Measurements from ENCODE around the gene RASGRP4. TPM values are rescaled to one million over a fixed set of nuclear protein-coding genes. Genes with fewer than 3 reads are reported as not detected.
"Not testable (repeated sequence)": the region's sequence is repeated elsewhere in the genome, so short reads cannot be mapped to it uniquely, and the experiment has no call there.

RASGRP4 gene
- total RNA-seq, 1 experiment from 2014 or later: not detected

DNA sequence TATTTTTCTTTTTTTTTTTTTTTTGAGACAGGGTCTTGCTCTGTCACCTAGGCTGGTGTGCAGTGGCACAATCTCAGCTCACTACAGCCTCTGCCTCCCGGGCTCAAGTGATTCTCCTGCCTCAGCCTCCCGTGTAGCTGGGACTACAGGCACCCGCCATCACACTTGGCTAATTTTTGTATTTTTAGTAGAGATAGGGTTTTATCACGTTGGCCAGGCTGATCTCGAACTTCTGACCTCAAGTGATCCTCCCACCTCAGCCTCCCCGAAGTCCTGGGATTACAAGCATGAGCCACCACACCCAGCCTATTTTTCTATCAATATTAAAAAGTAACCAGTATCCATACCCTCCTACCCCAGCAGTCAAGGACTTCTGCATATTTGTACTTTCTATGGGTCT, 15.6 kb downstream of the RASGRP4 start:
- H3K9ac ChIP-seq (ENCODE audit: low read length); intact Hi-C loops (cut with micrococcal nuclease); DNase-seq (ENCODE audit: low read depth, low spot score); H4K20me1 ChIP-seq (ENCODE audit: insufficient read depth); H3K36me3 ChIP-seq (ENCODE audit: control insufficient read depth in 1 of 2, insufficient read depth in 2 of 2, low read length in 2 of 2); H2AFZ ChIP-seq (ENCODE audit: low read depth, low read length, poor library complexity, severe bottlenecking); BruUV-seq (replicated peaks); ATAC-seq; H3K9me3 ChIP-seq (ENCODE audit: control insufficient read depth in 1 of 2, insufficient read depth in 1 of 2, low read depth in 1 of 2, low read length in 2 of 2); H3K79me2 ChIP-seq (ENCODE audit: insufficient read depth, low read length); H3K4me3 ChIP-seq (replicated peaks in 1 of 2; ENCODE audit: low read depth in 1 of 2, low read length in 2 of 2); H3K27me3 ChIP-seq (ENCODE audit: insufficient read depth, low read length); H3K9me2 ChIP-seq (ENCODE audit: insufficient read depth); RAD21 ChIA-PET (ENCODE audit: low non-redundant PET in 1 of 2, low total read pairs in 2 of 2, uncharacterized antibody in 2 of 2, unreplicated experiment in 2 of 2); CTCF ChIA-PET; H3K4me2 ChIP-seq (ENCODE audit: low read length); H3K27ac ChIP-seq (ENCODE audit: low read depth, low read length): not testable (repeated sequence)
- peaks cover 2 to 12% of the 10 kb centered on the region in 2 experiments; a peak in 3 of 4 replicates for H3K4me1 ChIP-seq (ENCODE audit: control insufficient read depth in 1 of 2, insufficient read depth in 2 of 2, low read length in 2 of 2)
- POLR2A ChIA-PET: interaction anchor here (0.8 kb wide), 1 partner anchor 10 kb away, joined by 4 read pairs; no protein-coding TSS in a partner anchor

DNA sequence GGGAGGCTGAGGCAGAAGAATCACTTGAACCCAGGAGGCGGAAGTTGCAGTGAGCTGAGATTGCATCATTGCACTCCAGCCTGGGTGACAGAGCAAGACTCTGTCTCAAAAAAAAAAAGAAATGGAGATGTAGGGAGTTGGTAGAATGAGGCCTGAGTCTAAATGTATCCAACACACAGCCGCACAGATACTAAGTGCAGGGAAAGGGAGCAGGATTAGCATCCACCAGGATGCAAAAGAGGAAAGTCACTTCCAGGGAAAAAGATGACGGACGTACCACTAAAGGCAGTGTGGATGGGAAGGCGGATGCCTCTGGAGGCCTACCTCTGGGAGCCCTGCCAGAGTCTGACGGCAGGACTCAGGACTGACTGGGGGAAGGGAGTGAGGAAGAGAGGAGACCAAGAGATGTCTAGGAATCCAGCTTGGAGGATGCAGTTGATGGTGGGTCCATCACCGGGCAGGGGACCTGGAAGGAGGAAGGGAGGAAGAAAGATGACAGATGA, 16.3 kb downstream of the RASGRP4 start:
- H3K27ac ChIP-seq (ENCODE audit: low read depth, low read length): no peak overlapping the region
- no peaks in the 10 kb centered on the region for H3K79me2 ChIP-seq (ENCODE audit: insufficient read depth, low read length)
- H3K4me1 ChIP-seq (ENCODE audit: control insufficient read depth in 1 of 2, insufficient read depth in 2 of 2, low read length in 2 of 2): peaks cover 2 to 12% of the 10 kb centered on the region in 2 experiments; a peak in 3 of 4 replicates
- BruUV-seq (replicated peaks): no TSS peak
- TF ChIP-seq, protein P1, sequence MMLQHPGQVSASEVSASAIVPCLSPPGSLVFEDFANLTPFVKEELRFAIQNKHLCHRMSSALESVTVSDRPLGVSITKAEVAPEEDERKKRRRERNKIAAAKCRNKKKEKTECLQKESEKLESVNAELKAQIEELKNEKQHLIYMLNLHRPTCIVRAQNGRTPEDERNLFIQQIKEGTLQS (IDR thresholded peaks at IDR 0.05): no peak
- TF ChIP-seq SRF (IDR thresholded peaks at IDR 0.05; ENCODE audit: low read depth) (no peak), YY1 (IDR thresholded peaks at IDR 0.05; ENCODE audit: extremely low read depth, insufficient replicate concordance, low read depth, low read length) (no peak), POLR2AphosphoS5 (IDR thresholded peaks at IDR 0.05; ENCODE audit: low read depth, low read length) (no peak), FOSL1 (IDR thresholded peaks at IDR 0.05; ENCODE audit: low read depth) (no peak), ZNF274 (IDR thresholded peaks at IDR 0.05; ENCODE audit: low read depth, low read length) (no peak), EZH2 (IDR thresholded peaks at IDR 0.05) (no peak), EZH2phosphoT487 (IDR thresholded peaks at IDR 0.05; ENCODE audit: borderline replicate concordance) (no peak), JUND (IDR thresholded peaks at IDR 0.05) (no peak), ELF1 (IDR thresholded peaks at IDR 0.05; ENCODE audit: borderline replicate concordance, low read depth) (no peak), EGR1 (IDR thresholded peaks at IDR 0.05; ENCODE audit: low read depth) (no peak), CEBPB (IDR thresholded peaks at IDR 0.05; ENCODE audit: low read depth) (no peak), SIN3A (IDR thresholded peaks at IDR 0.05; ENCODE audit: low read depth) (no peak), POLR2A (IDR thresholded peaks at IDR 0.05; ENCODE audit: borderline replicate concordance, extremely low read depth, insufficient read depth, insufficient read length) (no peak), ZFX (IDR thresholded peaks at IDR 0.05) (no peak)
- TF ChIP-seq, protein P2, sequence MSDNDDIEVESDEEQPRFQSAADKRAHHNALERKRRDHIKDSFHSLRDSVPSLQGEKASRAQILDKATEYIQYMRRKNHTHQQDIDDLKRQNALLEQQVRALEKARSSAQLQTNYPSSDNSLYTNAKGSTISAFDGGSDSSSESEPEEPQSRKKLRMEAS (IDR thresholded peaks at IDR 0.05): no peak
- TF ChIP-seq, protein P3, sequence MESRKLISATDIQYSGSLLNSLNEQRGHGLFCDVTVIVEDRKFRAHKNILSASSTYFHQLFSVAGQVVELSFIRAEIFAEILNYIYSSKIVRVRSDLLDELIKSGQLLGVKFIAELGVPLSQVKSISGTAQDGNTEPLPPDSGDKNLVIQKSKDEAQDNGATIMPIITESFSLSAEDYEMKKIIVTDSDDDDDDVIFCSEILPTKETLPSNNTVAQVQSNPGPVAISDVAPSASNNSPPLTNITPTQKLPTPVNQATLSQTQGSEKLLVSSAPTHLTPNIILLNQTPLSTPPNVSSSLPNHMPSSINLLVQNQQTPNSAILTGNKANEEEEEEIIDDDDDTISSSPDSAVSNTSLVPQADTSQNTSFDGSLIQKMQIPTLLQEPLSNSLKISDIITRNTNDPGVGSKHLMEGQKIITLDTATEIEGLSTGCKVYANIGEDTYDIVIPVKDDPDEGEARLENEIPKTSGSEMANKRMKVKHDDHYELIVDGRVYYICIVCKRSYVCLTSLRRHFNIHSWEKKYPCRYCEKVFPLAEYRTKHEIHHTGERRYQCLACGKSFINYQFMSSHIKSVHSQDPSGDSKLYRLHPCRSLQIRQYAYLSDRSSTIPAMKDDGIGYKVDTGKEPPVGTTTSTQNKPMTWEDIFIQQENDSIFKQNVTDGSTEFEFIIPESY (IDR thresholded peaks at IDR 0.05; ENCODE audit: extremely low read depth, insufficient replicate concordance, low read length): no peak
- no peak for DNase-seq (ENCODE audit: low read depth, low spot score)
- no peak overlapping the region for H3K4me3 ChIP-seq (replicated peaks in 1 of 2; ENCODE audit: low read depth in 1 of 2, low read length in 2 of 2)
- ChIA-PET CTCF (no interaction called here), RAD21 (ENCODE audit: low non-redundant PET in 1 of 2, low total read pairs in 2 of 2, uncharacterized antibody in 2 of 2, unreplicated experiment in 2 of 2) (interaction anchor here in 1 of 2 experiments (0.5 kb wide), 1 partner anchor 147 kb away, joined by 6 read pairs; no protein-coding TSS in a partner anchor), POLR2A (no interaction called here)
- no peak overlapping the region for H2AFZ ChIP-seq (ENCODE audit: low read depth, low read length, poor library complexity, severe bottlenecking)
- no peak overlapping the region for H3K9ac ChIP-seq (ENCODE audit: low read length)
- intact Hi-C loops (cut with micrococcal nuclease): loop anchor here (10.0 kb wide), 1 partner anchor 105 kb away; no protein-coding TSS in a partner anchor
- H3K4me2 ChIP-seq (ENCODE audit: low read length): no peak overlapping the region
- ATAC-seq: no peak
- H3K9me2 ChIP-seq (ENCODE audit: insufficient read depth): no peaks in the 10 kb centered on the region
- no peaks in the 10 kb centered on the region for H3K27me3 ChIP-seq (ENCODE audit: insufficient read depth, low read length)
- H3K9me3 ChIP-seq (ENCODE audit: control insufficient read depth in 1 of 2, insufficient read depth in 1 of 2, low read depth in 1 of 2, low read length in 2 of 2): no peaks in the 10 kb centered on the region
- H4K20me1 ChIP-seq (ENCODE audit: insufficient read depth): no peaks in the 10 kb centered on the region
- H3K36me3 ChIP-seq (ENCODE audit: control insufficient read depth in 1 of 2, insufficient read depth in 2 of 2, low read length in 2 of 2): peaks cover 9% of the 10 kb centered on the region in 2 experiments; a peak in 2 of 4 replicates

All from HCT116 (cell line).